Astrocyte of the cerebellum (primary cell): Measurements from ENCODE around the gene KCTD20.

Source experiments
- DNase-seq: peaks from one replicate; pipeline ENCODE4 v3.0.0-alpha.2; 2011; ENCODE audit warnings: low read depth
- H3K4me3 ChIP-seq: 2 replicates; pipeline ENCODE4 v1.5.1; 2011; ENCODE audit warnings: mild to moderate bottlenecking, low read depth, low read length, moderate library complexity
- CTCF ChIP-seq: IDR thresholded peaks from 2 replicates; pipeline ENCODE4 v1.5.1; 2012; ENCODE audit warnings: low read length, low read depth, moderate library complexity, mild to moderate bottlenecking; ENCODE audit errors: missing control alignments
- in situ Hi-C: cut with HindIII; loops from 2 replicates; pipeline ENCODE4 v1.10.0; 2017; ENCODE audit warnings: low sequenced_read_pairs

KCTD20 gene

GRCh38 chr6:36414481-36414880, 28.3 kb upstream of the KCTD20 start:
- TF ChIP-seq CTCF: no peak
- DNase-seq: no peak
- in situ Hi-C loops: no loop called here
- H3K4me3 ChIP-seq: no peak overlapping the region

- H3K4me3 ChIP-seq: no peak overlapping the region
- DNase-seq: no peak
Measured at GRCh38 chr6:36418558-36418957, 24.2 kb upstream of the KCTD20 start.

GRCh38 chr6:36419310-36419709, 23.5 kb upstream of the KCTD20 start:
- H3K4me3 ChIP-seq: no peak overlapping the region
- in situ Hi-C loops: no loop called here
- no peak for DNase-seq
- no peak for TF ChIP-seq CTCF

More at GRCh38 chr6:36418558-36418957, 24.2 kb upstream of the KCTD20 start:
- TF ChIP-seq CTCF: no peak
- in situ Hi-C loops: no loop called here

- peak overlapping the region; percentile 47 for H3K4me3 ChIP-seq
- no peak for TF ChIP-seq CTCF
- in situ Hi-C loops: no loop called here
- no peak for DNase-seq
Measured at GRCh38 chr6:36422714-36423100, 20.1 kb upstream of the KCTD20 start.

- peak overlapping the region; percentile 47 for H3K4me3 ChIP-seq
- peak; percentile 95 for DNase-seq
- in situ Hi-C loops: no loop called here
- TF ChIP-seq CTCF: peak; percentile 62
Measured at GRCh38 chr6:36423101-36423824, 19.5 kb upstream of the KCTD20 start.

GRCh38 chr6:36426622-36427021, 16.2 kb upstream of the KCTD20 start:
- no peak overlapping the region for H3K4me3 ChIP-seq
- in situ Hi-C loops: no loop called here
- no peak for DNase-seq
- TF ChIP-seq CTCF: no peak

GRCh38 chr6:36428911-36429310, 13.9 kb upstream of the KCTD20 start:
- no peak for DNase-seq
- peak; percentile 35 for TF ChIP-seq CTCF
- in situ Hi-C loops: no loop called here
- H3K4me3 ChIP-seq: no peak overlapping the region
